Glomerular endothelial cell (primary cell): Measurements from ENCODE around the gene RNF151. TPM values are rescaled to one million over a fixed set of nuclear protein-coding genes. Genes with fewer than 3 reads are reported as not detected.
"Not testable (repeated sequence)": the region's sequence is repeated elsewhere in the genome, so short reads cannot be mapped to it uniquely, and the experiment has no call there.

Experiments used
- DNase-seq: peaks from one replicate; pipeline ENCODE4 v3.0.0-alpha.2; 2011; ENCODE audit warnings: low read depth, low spot score; ENCODE audit errors: extremely low read depth
- total RNA-seq: library from RNA; depleted of rRNA; stranded (reverse); fragments of >200 nt; gene quantifications from 2 replicates; pipeline ENCODE4 v1.2.3, GENCODE V29; 2015

The RNF151 gene
- total RNA-seq, 1 donor from 2014 or later, result not detected

GRCh38 chr16:1958715-1959268 is 7.9 kb upstream of the RNF151 start:
- DNase-seq, result no peak

GRCh38 chr16:1959269-1960039 is 7.2 kb upstream of the RNF151 start, which contains the start of gene NDUFB10:
NDUFB10 (plus strand) TSS chr16:1959538; CDS start chr16:1959625, 87 bp downstream.
- no peak for DNase-seq

GRCh38 chr16:1960665-1961630 is 5.7 kb upstream of the RNF151 start:
- DNase-seq, result no peak

- no peak for DNase-seq
Observed at GRCh38 chr16:1961651-1962067, 5.0 kb upstream of the RNF151 start.

GRCh38 chr16:1962161-1963153 is 4.2 kb upstream of the RNF151 start:
- not testable (repeated sequence) for DNase-seq

- DNase-seq, result no peak
Observed at GRCh38 chr16:1963806-1964505, 2.7 kb upstream of the RNF151 start.

GRCh38 chr16:1964506-1965395 is 1.9 kb upstream of the RNF151 start, which contains the start of gene RPS2:
RPS2 (minus strand) TSS chr16:1964826; CDS start chr16:1964625, 201 bp downstream.
- DNase-seq, result peak; percentile 87

- DNase-seq, result no peak
Observed at GRCh38 chr16:1965396-1966001, 1.2 kb upstream of the RNF151 start.

GRCh38 chr16:1968146-1968953 is 1.7 kb downstream of the RNF151 start:
- no peak for DNase-seq

GRCh38 chr16:1971796-1972489 is 5.3 kb downstream of the RNF151 start, which contains the start of gene TBL3:
TBL3 (plus strand) TSS chr16:1972053; CDS start chr16:1972165, 112 bp downstream.
- DNase-seq, result no peak

GRCh38 chr16:1972490-1972877 is 5.8 kb downstream of the RNF151 start:
- no peak for DNase-seq

GRCh38 chr16:1973461-1974156 is 7.0 kb downstream of the RNF151 start:
- no peak for DNase-seq

GRCh38 chr16:1974157-1975070 is 7.8 kb downstream of the RNF151 start:
- DNase-seq, result no peak

GRCh38 chr16:1975432-1976215 is 9.0 kb downstream of the RNF151 start:
- DNase-seq, result no peak
